LNCAP (cell line): ENCODE data around the gene HSFX4.

Source experiments
- TF ChIP-seq, protein P1 (sequence below): fragments of 450-650 bp; IDR thresholded peaks from 2 replicates; pipeline ENCODE4 v1.5.1; 2017; ENCODE audit warnings: mild to moderate bottlenecking

The HSFX4 gene

DNA sequence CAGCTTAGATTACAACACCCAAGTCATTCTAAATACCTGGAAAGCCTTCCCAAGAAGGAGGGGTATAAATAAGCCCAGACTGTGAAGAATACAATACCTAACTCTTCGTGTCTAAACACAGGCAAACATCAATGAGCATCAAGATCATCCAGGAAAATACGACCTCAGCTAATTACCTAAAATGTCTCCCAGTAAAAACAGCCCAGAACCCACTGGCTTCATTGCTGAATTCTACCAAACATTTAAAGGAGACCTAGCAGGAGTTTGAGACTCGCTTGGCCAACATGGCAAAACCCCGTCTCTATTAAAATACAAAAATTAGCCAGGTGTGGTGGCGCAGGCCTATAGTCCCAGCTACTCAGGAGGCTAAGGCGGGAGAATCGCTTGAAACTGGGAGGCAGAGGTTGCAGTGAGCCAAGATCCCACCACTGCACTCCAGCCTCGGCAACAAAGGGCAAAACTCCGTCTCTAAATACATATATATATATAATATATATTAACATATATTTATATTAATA is 19.1 kb upstream of the HSFX4 start:
- TF ChIP-seq, protein P1, sequence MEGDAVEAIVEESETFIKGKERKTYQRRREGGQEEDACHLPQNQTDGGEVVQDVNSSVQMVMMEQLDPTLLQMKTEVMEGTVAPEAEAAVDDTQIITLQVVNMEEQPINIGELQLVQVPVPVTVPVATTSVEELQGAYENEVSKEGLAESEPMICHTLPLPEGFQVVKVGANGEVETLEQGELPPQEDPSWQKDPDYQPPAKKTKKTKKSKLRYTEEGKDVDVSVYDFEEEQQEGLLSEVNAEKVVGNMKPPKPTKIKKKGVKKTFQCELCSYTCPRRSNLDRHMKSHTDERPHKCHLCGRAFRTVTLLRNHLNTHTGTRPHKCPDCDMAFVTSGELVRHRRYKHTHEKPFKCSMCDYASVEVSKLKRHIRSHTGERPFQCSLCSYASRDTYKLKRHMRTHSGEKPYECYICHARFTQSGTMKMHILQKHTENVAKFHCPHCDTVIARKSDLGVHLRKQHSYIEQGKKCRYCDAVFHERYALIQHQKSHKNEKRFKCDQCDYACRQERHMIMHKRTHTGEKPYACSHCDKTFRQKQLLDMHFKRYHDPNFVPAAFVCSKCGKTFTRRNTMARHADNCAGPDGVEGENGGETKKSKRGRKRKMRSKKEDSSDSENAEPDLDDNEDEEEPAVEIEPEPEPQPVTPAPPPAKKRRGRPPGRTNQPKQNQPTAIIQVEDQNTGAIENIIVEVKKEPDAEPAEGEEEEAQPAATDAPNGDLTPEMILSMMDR = no peak

- TF ChIP-seq, protein P1 = no peak
Measured at GRCh38 chrX:149916745-149917392, 12.5 kb upstream of the HSFX4 start.

DNA sequence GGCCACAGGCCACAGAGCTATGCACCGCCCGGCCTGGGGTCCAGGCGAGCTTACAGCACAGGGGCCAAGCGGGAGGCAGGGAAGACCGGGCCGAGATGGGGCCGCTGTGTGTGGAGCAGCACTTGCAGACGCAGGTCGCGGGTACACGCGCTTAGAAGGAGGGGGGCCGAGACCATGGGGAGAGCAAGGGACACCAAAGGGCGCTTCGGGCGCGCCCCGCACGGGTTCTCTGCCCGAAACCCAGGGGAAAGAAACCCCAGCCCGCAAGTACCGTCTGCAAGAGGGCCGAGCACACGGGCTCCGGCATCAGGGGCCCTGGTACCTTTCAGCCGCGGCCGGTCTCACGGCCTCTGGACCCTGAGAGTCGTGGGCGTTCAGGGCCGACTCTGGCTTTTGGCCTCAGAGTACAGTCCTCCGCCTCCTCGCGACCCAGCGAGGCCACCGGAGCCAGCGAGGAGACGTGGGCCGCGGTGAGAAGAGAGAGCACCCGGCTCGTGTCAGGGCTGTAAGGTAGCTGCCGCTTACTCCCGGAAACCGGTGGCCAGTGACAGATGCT is 8.6 kb downstream of the HSFX4 start:
- TF ChIP-seq, protein P1 = no peak

DNA sequence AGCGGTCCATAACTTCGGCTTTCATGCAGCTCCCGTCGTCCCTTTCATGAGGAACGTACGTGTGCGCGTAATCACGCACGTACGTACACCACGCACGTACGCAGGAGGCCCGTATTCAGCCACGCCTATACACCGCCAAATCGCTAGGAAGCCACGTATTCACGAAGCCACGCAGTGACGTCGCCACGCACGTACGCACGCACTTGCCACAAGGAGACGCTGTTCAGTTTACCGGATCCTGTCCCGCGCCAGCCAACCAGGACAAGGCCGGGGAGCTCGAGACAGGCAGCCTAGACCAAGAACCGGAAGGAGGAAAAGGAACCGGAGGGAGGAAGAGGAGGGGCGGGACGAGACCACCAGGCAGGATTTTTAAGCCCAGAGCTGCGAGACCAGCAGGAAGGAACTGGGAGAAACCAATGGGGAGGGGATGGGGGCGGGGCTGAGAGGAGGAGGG is 9.1 kb downstream of the HSFX4 start, which contains the start of gene EOLA2:
TSS of gene EOLA2 (minus strand) at position 65 of the 454 bp plus-strand sequence. CDS start 4,617 bp downstream, outside the sequence.
- TF ChIP-seq, protein P1 = peak; percentile 39

DNA sequence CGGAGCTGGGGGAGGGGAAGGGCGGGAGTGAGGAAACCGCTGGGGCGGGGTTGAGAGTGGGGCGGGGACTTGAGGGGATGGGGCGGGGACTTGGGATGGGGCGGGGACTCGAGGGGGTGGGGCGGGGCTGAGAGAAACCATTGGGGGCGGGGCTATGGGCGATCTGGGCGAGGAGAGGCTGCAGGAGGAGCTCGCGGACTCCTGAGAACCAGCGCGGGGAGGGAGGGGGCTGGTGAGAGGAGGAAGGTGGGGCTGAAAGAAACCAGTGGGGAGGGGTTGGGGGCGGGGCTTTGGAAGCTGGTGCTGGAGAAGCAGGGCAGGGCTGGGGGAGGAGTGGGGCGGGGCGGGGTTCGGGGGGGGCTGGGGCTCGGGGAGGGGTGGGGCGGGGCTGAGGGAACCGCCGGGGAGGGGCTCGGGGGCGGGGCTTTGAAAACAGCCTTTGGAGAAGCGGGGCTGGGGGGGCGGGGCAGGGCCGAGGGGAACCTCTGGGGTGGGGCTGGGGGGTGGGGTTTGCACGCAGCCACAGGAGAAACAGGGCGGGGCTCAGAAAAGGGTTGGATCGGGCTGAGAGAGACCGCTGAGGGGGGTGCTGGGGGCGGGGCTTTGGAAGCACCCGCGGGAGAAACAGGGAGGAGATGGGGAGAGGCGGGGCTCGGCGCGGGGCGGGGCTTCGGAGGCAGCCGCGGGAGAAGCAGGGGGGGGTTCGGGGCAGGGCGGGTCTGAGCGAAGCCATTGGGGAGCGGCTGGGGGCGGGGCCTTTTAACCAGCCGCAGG is 9.7 kb downstream of the HSFX4 start:
- TF ChIP-seq, protein P1 = no peak

DNA sequence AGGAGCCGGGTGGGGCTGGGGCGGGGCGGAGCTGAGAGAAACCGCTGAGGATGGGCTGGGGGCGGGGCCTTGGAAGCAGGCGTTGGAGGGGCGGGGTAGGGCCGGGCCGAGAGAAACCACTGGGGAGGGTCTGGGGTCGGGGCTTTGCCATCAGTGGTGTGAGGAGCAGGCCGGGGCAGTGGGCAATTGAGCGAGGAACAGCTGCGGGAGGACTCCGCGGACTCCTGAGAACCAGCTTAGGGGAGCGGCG is 10.2 kb downstream of the HSFX4 start:
- TF ChIP-seq, protein P1 = no peak

- TF ChIP-seq, protein P1 = no peak
Measured at GRCh38 chrX:149939905-149940673, 10.7 kb downstream of the HSFX4 start.
